Ishikawa (cell line): ENCODE measurements around the gene ACP6.

Experiments
- CEBPB ChIP-seq: IDR thresholded peaks from 2 replicates; pipeline ENCODE4 v1.6.1; 2012
- NFIC ChIP-seq: IDR thresholded peaks from 2 replicates; pipeline ENCODE4 v1.6.1; 2012
- TAF1 ChIP-seq: IDR thresholded peaks from 2 replicates; pipeline ENCODE4 v1.6.1; 2012; ENCODE audit warnings: low read depth, mild to moderate bottlenecking
- TCF12 ChIP-seq: IDR thresholded peaks from 2 replicates; pipeline ENCODE4 v1.6.1; 2012; ENCODE audit warnings: low read depth
- YY1 ChIP-seq: IDR thresholded peaks from 2 replicates; pipeline ENCODE4 v1.6.1; 2012; ENCODE audit warnings: low read depth
- ZBTB7A ChIP-seq: IDR thresholded peaks from 2 replicates; pipeline ENCODE4 v1.6.1; 2012; ENCODE audit warnings: low read depth
- TF ChIP-seq, protein P1 (sequence below): IDR thresholded peaks from 2 replicates; pipeline ENCODE4 v1.6.1; 2012; ENCODE audit warnings: low read depth, mild to moderate bottlenecking

DNA sequence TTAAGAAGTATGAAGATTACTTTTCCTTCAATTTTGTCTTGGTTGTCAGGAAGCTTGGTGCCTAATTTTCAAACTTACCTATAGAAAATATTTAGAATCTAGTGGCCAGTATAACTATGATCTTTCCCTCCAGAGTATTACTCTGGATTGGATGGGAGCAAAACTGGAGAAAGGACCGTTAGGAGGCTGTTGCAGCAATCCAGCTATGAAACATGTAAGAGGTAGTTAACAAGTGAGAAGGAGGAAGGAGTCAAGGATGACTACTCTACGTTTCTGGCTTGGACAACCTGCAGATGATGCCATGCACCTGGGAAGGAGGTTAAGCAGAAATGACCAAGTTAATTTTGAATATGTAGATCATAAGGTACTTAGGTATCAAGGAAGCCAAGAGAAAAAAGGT is 3.5 kb upstream of the ACP6 start:
- TF ChIP-seq, protein P1, sequence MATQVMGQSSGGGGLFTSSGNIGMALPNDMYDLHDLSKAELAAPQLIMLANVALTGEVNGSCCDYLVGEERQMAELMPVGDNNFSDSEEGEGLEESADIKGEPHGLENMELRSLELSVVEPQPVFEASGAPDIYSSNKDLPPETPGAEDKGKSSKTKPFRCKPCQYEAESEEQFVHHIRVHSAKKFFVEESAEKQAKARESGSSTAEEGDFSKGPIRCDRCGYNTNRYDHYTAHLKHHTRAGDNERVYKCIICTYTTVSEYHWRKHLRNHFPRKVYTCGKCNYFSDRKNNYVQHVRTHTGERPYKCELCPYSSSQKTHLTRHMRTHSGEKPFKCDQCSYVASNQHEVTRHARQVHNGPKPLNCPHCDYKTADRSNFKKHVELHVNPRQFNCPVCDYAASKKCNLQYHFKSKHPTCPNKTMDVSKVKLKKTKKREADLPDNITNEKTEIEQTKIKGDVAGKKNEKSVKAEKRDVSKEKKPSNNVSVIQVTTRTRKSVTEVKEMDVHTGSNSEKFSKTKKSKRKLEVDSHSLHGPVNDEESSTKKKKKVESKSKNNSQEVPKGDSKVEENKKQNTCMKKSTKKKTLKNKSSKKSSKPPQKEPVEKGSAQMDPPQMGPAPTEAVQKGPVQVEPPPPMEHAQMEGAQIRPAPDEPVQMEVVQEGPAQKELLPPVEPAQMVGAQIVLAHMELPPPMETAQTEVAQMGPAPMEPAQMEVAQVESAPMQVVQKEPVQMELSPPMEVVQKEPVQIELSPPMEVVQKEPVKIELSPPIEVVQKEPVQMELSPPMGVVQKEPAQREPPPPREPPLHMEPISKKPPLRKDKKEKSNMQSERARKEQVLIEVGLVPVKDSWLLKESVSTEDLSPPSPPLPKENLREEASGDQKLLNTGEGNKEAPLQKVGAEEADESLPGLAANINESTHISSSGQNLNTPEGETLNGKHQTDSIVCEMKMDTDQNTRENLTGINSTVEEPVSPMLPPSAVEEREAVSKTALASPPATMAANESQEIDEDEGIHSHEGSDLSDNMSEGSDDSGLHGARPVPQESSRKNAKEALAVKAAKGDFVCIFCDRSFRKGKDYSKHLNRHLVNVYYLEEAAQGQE, result no peak
- TF ChIP-seq YY1 (no peak), ZBTB7A (no peak), TAF1 (no peak), CEBPB (no peak), TCF12 (no peak), NFIC (no peak)
